GM12878 (cell line): ENCODE results near the gene N4BP2. TPM values are rescaled to one million over a fixed set of nuclear protein-coding genes. Genes with fewer than 3 reads are reported as not detected.

Experiments
- BCLAF1 ChIP-seq: fragments of 450-650 bp; IDR thresholded peaks from 2 replicates; pipeline ENCODE4 v1.6.1; 2017; ENCODE audit warnings: antibody characterized with exemption, mild to moderate bottlenecking, moderate library complexity
- CTCF ChIP-seq, 3 experiments: IDR thresholded peaks in 2 of 3; conservative IDR thresholded peaks in 1 of 3; 2 replicates each; pipeline ENCODE4 v1.5.1; 2011; ENCODE audit warnings: low read depth in 3 of 3, low read length in 3 of 3, mild to moderate bottlenecking in 3 of 3, control low read depth in 2 of 3, moderate library complexity in 2 of 3, inconsistent platforms in 1 of 3, mixed read lengths in 1 of 3; ENCODE audit not compliant: control insufficient read depth in 2 of 3, insufficient read depth in 1 of 3; ENCODE audit errors: extremely low read depth in 1 of 3
- EZH2 ChIP-seq: IDR thresholded peaks from 2 replicates; pipeline ENCODE4 v1.6.1; 2012; ENCODE audit warnings: low read depth, mild to moderate bottlenecking, control low read depth, inconsistent platforms, low read length, borderline replicate concordance; ENCODE audit not compliant: control insufficient read depth
- FOXK2 ChIP-seq: fragments of 450-650 bp; IDR thresholded peaks from 2 replicates; pipeline ENCODE4 v1.6.1; 2017; ENCODE audit warnings: mild to moderate bottlenecking, moderate library complexity
- NFYB ChIP-seq: IDR thresholded peaks from 2 replicates; pipeline ENCODE4 v1.6.1; 2011; ENCODE audit warnings: low read depth, mild to moderate bottlenecking, low read length, improper control_type of control experiment, moderate library complexity; ENCODE audit not compliant: insufficient read depth
- ZBTB40 ChIP-seq: fragments of 450-650 bp; IDR thresholded peaks from 2 replicates; pipeline ENCODE4 v1.6.1; 2016; ENCODE audit warnings: mild to moderate bottlenecking, moderate library complexity, borderline replicate concordance
- polyA plus RNA-seq, 11 experiments: library from polyadenylated mRNA; depleted of rRNA in 4 of 11; unstranded in 6 of 11; stranded (reverse) in 5 of 11; fragments of >200 nt; fragmentation: Nextera tagmentation in 4 of 11; fragmentation: Illumina TruSeq in 1 of 11; extraction: Ambion mirVana in 4 of 11; extraction: Trizol in 1 of 11; gene quantifications; 1 replicate in 1 of 11; 2 replicates in 10 of 11; pipeline versions ENCODE4 v1.2.1 to v1.2.3, GENCODE V29; 2011 to 2016; ENCODE audit warnings: inconsistent platforms in 2 of 11, missing spikeins in 2 of 11, low read depth in 1 of 11
- total RNA-seq, 4 experiments: library from RNA; depleted of rRNA in 3 of 4; stranded (reverse); fragments of >200 nt in 3 of 4; fragmentation: Illumina TruSeq in 1 of 4; extraction: Trizol in 1 of 4; gene quantifications; 2 replicates each; pipeline versions ENCODE4 v1.2.1 to v1.2.3, GENCODE V29; 2013 to 2021

N4BP2 gene
- total and polyA plus RNA-seq, 10 of the 15 experiments (the other 5 are each of a cell fraction or from before 2014, with no cell fraction given): 2.3 to 18.7 (median 10.0) TPM

- TF ChIP-seq ZBTB40: no peak
- no peak for TF ChIP-seq EZH2
- no peak for TF ChIP-seq NFYB
- TF ChIP-seq CTCF (IDR thresholded peaks at IDR 0.05 in 2 of 3, conservative IDR thresholded peaks at IDR 0.05 in 1 of 3; ENCODE audit: control insufficient read depth in 2 of 3, extremely low read depth in 1 of 3, insufficient read depth in 1 of 3, low read depth in 3 of 3, low read length in 3 of 3): no peak
- no peak for TF ChIP-seq BCLAF1
- TF ChIP-seq FOXK2: no peak
Measured at GRCh38 chr4:40124690-40125089, 68.0 kb downstream of the N4BP2 start (continued).
